RWPE2 (cell line): ENCODE data around the gene SYNM.

ENCODE experiments used
- ATAC-seq: fragments of 200-7000 bp; cut with Tn5 transposase; 3 replicates; pipeline ENCODE4 v1.9.1; 2021; ENCODE audit warnings: low read depth
- DNase-seq: peaks from one replicate; pipeline ENCODE4 v3.0.0-alpha.2; 2020; ENCODE audit warnings: low spot score
- H3K27ac ChIP-seq: fragments of 450-650 bp; 2 replicates; pipeline ENCODE4 v1.5.1; 2017; ENCODE audit warnings: mild to moderate bottlenecking; ENCODE audit not compliant: poor library complexity, severe bottlenecking
- H3K27me3 ChIP-seq: fragments of 250-450 bp; sonication (Bioruptor Pico); 2 replicates; pipeline ENCODE4 v1.5.1; 2021; ENCODE audit warnings: mild to moderate bottlenecking, moderate library complexity; ENCODE audit not compliant: insufficient read depth, poor library complexity, severe bottlenecking
- H3K36me3 ChIP-seq: fragments of 250-450 bp; sonication (Bioruptor Pico); 2 replicates; pipeline ENCODE4 v1.5.1; 2020; ENCODE audit warnings: low read depth, mild to moderate bottlenecking, moderate library complexity
- H3K4me1 ChIP-seq: fragments of 250-450 bp; sonication (Bioruptor Pico); 2 replicates; pipeline ENCODE4 v1.5.1; 2021; ENCODE audit warnings: mild to moderate bottlenecking, moderate library complexity; ENCODE audit not compliant: insufficient read depth, poor library complexity, severe bottlenecking
- H3K4me3 ChIP-seq: fragments of 250-450 bp; sonication (Bioruptor Pico); 2 replicates; pipeline ENCODE4 v1.5.1; 2021; ENCODE audit warnings: mild to moderate bottlenecking, moderate library complexity; ENCODE audit not compliant: severe bottlenecking
- H3K9me3 ChIP-seq: fragments of 250-450 bp; sonication (Bioruptor Pico); 2 replicates; pipeline ENCODE4 v1.5.1; 2021; ENCODE audit warnings: mild to moderate bottlenecking, moderate library complexity; ENCODE audit not compliant: severe bottlenecking
- TF ChIP-seq, protein P1 (sequence below): fragments of 450-650 bp; IDR thresholded peaks from one replicate; pipeline ENCODE4 v1.5.1; 2017; ENCODE audit warnings: mild to moderate bottlenecking, moderate library complexity; ENCODE audit not compliant: poor library complexity, severe bottlenecking

Gene SYNM

DNA sequence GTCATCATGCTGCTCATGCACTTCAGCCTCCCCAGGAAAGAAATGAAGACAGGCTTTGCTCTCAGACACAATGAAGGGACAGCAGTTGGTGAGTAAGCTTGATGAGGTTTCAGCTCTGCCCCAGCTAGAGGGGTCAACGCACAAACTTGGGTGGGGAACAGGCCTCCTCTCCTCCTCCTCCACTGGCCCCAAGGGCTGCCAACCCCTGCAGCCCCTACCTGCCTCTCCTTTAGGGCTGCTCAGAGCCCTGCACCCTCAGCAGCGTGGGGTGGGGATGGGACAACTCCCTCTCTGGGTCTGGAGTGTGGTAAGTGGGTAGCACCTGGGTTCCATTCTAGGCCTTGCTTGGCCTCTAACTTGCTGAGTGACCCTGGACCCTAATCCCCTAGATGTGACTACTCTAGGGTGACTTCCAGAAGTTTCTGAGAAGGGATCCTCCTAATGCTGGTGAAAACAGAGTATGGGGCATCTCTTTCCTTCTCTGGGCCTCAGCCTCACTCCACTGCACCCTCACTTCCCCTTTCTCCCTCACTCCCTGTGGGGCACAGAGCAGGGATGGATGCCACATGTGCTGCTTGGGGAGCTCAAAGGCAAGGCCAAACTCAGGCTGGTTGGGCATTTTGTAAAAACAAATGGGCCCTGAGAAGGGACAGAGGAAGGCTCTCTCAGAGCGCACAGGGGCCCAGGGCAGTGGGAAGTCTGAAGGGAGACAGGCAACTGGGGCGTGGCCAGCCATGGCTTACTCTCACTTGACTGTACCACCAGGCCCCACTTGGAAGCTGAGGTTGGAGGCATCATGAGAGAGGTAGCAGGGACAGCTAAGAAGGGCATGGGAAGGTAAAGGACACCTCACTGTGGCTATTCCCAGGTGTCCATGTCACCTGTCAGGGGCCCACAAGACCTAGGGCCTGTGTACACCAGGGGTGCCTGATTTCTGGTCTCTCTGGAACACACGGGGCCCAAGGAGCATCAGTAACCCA lies 64.0 kb downstream of the SYNM start:
- Histone ChIP-seq H3K4me3 (no peak overlapping the region), H3K9me3 (no peaks in the 10 kb centered on the region), H3K4me1 (no peaks in the 10 kb centered on the region), H3K36me3 (peaks cover 34% of the 10 kb centered on the region), H3K27me3 (no peaks in the 10 kb centered on the region), H3K27ac (no peak overlapping the region)
- TF ChIP-seq, protein P1, sequence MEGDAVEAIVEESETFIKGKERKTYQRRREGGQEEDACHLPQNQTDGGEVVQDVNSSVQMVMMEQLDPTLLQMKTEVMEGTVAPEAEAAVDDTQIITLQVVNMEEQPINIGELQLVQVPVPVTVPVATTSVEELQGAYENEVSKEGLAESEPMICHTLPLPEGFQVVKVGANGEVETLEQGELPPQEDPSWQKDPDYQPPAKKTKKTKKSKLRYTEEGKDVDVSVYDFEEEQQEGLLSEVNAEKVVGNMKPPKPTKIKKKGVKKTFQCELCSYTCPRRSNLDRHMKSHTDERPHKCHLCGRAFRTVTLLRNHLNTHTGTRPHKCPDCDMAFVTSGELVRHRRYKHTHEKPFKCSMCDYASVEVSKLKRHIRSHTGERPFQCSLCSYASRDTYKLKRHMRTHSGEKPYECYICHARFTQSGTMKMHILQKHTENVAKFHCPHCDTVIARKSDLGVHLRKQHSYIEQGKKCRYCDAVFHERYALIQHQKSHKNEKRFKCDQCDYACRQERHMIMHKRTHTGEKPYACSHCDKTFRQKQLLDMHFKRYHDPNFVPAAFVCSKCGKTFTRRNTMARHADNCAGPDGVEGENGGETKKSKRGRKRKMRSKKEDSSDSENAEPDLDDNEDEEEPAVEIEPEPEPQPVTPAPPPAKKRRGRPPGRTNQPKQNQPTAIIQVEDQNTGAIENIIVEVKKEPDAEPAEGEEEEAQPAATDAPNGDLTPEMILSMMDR = no peak
- ATAC-seq (no peak), DNase-seq (no peak)

DNA sequence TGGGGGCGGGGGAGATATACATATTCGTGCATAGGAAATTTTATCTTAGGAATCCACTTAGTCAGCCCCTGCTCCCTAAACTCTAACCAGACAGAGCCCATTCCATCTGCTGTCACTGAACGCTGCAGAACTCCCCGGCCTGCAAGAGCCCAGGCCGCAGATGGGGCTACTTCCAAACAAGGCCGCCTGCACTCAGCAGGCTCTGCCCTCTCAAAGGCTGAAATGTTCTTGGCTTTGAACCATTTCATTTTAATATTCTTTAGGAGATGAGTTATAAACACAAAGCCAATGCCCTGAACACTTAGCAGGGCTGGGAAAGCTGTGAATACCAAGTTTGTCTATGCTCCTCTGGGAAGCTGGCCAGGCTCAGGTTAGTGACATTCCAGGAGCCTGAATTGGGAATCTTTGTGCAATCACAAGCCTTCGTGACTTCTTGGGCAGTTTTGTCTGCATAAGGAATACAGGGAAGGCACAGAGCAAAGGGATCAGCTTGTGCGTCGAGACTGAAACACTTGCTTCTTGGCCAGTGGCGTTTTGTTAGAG lies 65.0 kb downstream of the SYNM start:
- no peak for ATAC-seq
- Histone ChIP-seq H3K27me3 (no peaks in the 10 kb centered on the region), H3K9me3 (no peaks in the 10 kb centered on the region), H3K27ac (no peak overlapping the region), H3K4me1 (no peaks in the 10 kb centered on the region), H3K4me3 (no peak overlapping the region), H3K36me3 (peaks cover 35% of the 10 kb centered on the region)
- TF ChIP-seq, protein P1 = no peak
- DNase-seq = no peak

DNA sequence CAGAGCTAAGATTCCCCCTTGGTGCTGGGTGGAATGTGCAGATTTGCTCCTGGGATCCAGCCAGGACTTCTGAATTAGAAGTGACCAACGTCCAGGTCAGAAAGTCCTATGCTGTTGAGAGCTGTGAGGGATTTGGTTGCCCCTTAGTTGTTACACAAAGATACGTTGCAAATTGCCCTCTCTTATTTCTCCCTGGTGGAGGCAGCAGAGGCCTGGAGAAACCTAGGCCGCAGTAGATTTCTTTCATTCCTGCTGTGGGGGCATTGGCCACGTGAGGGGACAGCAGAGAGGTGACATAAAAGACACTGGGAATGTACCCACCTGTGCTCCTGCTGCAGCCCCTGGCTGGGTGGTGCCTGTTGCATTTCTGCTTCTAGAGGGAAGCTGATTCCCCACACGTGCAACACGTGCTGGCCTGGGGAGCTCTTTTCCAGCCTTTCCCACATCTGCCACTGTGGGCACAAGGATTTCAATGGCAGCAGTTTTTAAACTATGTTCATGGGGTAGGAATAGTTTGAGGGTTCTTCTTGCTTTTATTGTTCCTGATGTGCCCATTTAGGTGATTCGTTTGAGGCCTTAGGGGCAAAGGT lies 65.7 kb downstream of the SYNM start:
- Histone ChIP-seq H3K27ac (no peak overlapping the region), H3K9me3 (no peaks in the 10 kb centered on the region), H3K36me3 (peaks cover 39% of the 10 kb centered on the region), H3K4me1 (no peaks in the 10 kb centered on the region), H3K27me3 (no peaks in the 10 kb centered on the region), H3K4me3 (no peak overlapping the region)
- TF ChIP-seq, protein P1 = no peak
- no peak for ATAC-seq
- DNase-seq = no peak

DNA sequence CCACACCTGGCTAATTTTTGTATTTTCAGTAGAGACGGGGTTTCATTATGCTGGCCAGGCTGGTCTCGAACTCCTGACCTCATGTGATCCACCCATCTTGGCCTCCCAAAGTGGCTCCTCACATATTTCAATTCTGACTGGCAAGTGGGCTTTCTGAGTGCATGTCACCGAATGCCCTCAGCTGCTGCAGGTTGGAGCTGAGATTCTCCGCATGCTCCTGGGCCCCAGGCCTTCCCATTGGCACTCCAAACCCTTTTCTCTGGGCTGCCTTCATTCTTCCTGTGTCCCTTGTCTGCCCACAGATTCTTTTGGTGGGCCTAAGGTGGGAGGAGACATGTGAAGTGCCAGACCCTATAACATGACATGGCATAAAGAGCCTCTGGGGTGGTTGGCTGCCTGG lies 67.3 kb downstream of the SYNM start:
- no peak overlapping the region for H3K4me3 ChIP-seq
- H3K9me3 ChIP-seq = no peaks in the 10 kb centered on the region
- H3K27ac ChIP-seq = no peak overlapping the region
- TF ChIP-seq, protein P1 = no peak
- no peaks in the 10 kb centered on the region for H3K27me3 ChIP-seq
- H3K4me1 ChIP-seq = no peaks in the 10 kb centered on the region
- no peak for ATAC-seq
- peaks cover 39% of the 10 kb centered on the region for H3K36me3 ChIP-seq
- no peak for DNase-seq
